GM12878 (cell line): ENCODE measurements around the gene SIK3. TPM values are rescaled to one million over a fixed set of nuclear protein-coding genes. Genes with fewer than 3 reads are reported as not detected.

Experiments used
- ATAC-seq: fragments of 200-7000 bp; cut with Tn5 transposase; 3 replicates; pipeline ENCODE4 v1.9.1; 2020; ENCODE audit warnings: mild to moderate bottlenecking, moderate library complexity
- BruUV-seq: library from RNA; stranded (reverse); fragments of 400-500 nt; replicated peaks from 2 replicates; lab custom pipeline; 2021; lab: Mats Ljungman, UMichigan
- CTCF ChIA-PET: fragments of 300-600 bp; sonication (Branson Sonifier 250); formaldehyde crosslinking; extraction: SDS; loops from one replicate; lab custom pipeline; 2021; ENCODE audit warnings: inconsistent platforms; lab: Yijun Ruan, JAX
- POLR2A ChIA-PET: fragments of 350-600 bp; formaldehyde crosslinking; extraction: SDS; loops from one replicate; lab custom pipeline; 2021; ENCODE audit warnings: inconsistent platforms; lab: Charles Lee
- RAD21 ChIA-PET: fragments of 300-600 bp; sonication (Branson Sonifier 250); formaldehyde crosslinking; loops from one replicate; lab custom pipeline; 2023; ENCODE audit warnings: antibody characterized with exemption; ENCODE audit not compliant: unreplicated experiment; lab: Charles Lee
- SMC1A ChIA-PET: fragments of 300-600 bp; sonication (Branson Sonifier 250); formaldehyde crosslinking; loops from one replicate; lab custom pipeline; 2023; ENCODE audit not compliant: unreplicated experiment, uncharacterized antibody; lab: Charles Lee
- DNase-seq: peaks from one replicate; pipeline ENCODE4 v3.0.0-alpha.2; 2011; ENCODE audit warnings: low read depth, low spot score
- FAIRE-seq: peaks from 3 replicates; lab custom pipeline; 2011; peaks lifted over from hg19 to GRCh38; lab: Jason Lieb, UNC
- H2AFZ ChIP-seq: 2 replicates; pipeline ENCODE4 v1.6.0; 2011; ENCODE audit warnings: low read depth, low read length, control low read depth; ENCODE audit not compliant: control insufficient read depth
- H3K27ac ChIP-seq: 2 replicates; pipeline ENCODE4 v1.5.1; 2011; ENCODE audit warnings: control low read depth; ENCODE audit not compliant: control insufficient read depth, insufficient read depth
- H3K27me3 ChIP-seq, 2 experiments: replicated peaks in 1 of 2; 2 replicates each; pipeline versions ENCODE4 v1.6.0 to v1.6.1; 2011; ENCODE audit warnings: low read length in 1 of 2; ENCODE audit not compliant: control insufficient read depth in 2 of 2, insufficient read depth in 2 of 2
- H3K36me3 ChIP-seq, 2 experiments: 2 replicates each; pipeline ENCODE4 v1.5.1; 2011; ENCODE audit warnings: low read length in 1 of 2; ENCODE audit not compliant: control insufficient read depth in 2 of 2, insufficient read depth in 2 of 2
- H3K4me1 ChIP-seq: 2 replicates; pipeline ENCODE4 v1.6.1; 2011; ENCODE audit warnings: mild to moderate bottlenecking, low read length, moderate library complexity, mixed read lengths; ENCODE audit not compliant: control insufficient read depth, insufficient read depth
- H3K4me2 ChIP-seq: 2 replicates; pipeline ENCODE4 v1.6.0; 2011; ENCODE audit warnings: control low read depth; ENCODE audit not compliant: control insufficient read depth, insufficient read depth
- H3K4me3 ChIP-seq: fragments of 200-600 bp; sonication (generic); 2 replicates; pipeline ENCODE4 v1.5.1; 2016
- H3K79me2 ChIP-seq: 2 replicates; pipeline ENCODE4 v1.6.0; 2011; ENCODE audit warnings: low read length; ENCODE audit not compliant: control insufficient read depth, insufficient read depth
- H3K9ac ChIP-seq: 2 replicates; pipeline ENCODE4 v1.8.0; 2011; ENCODE audit warnings: low read length, control low read depth, mixed read lengths; ENCODE audit not compliant: control insufficient read depth, insufficient read depth
- H3K9me3 ChIP-seq: replicated peaks from 3 replicates; pipeline ENCODE4 v1.5.1; 2011; ENCODE audit warnings: mild to moderate bottlenecking, low read length; ENCODE audit not compliant: control insufficient read depth, insufficient read depth
- H4K20me1 ChIP-seq: 2 replicates; pipeline ENCODE4 v1.6.0; 2011; ENCODE audit not compliant: control insufficient read depth, insufficient read depth
- BRCA1 ChIP-seq: IDR thresholded peaks from 2 replicates; pipeline ENCODE4 v1.6.1; 2011; ENCODE audit warnings: low read depth, low read length, improper control_type of control experiment
- EZH2 ChIP-seq: IDR thresholded peaks from 2 replicates; pipeline ENCODE4 v1.6.1; 2012; ENCODE audit warnings: low read depth, mild to moderate bottlenecking, control low read depth, inconsistent platforms, low read length, borderline replicate concordance; ENCODE audit not compliant: control insufficient read depth
- HDAC2 ChIP-seq: fragments of 200-600 bp; sonication (generic); IDR thresholded peaks from 2 replicates; pipeline ENCODE4 v1.6.1; 2017
- KLF5 ChIP-seq: fragments of 450-650 bp; IDR thresholded peaks from 2 replicates; pipeline ENCODE4 v1.6.1; 2014; ENCODE audit warnings: mild to moderate bottlenecking; ENCODE audit not compliant: partially characterized antibody
- NBN ChIP-seq: fragments of 450-650 bp; IDR thresholded peaks from 2 replicates; pipeline ENCODE4 v1.6.1; 2016
- RAD51 ChIP-seq: fragments of 450-650 bp; IDR thresholded peaks from 2 replicates; pipeline ENCODE4 v1.6.1; 2016; ENCODE audit warnings: moderate library complexity, mild to moderate bottlenecking, inconsistent platforms
- USF2 ChIP-seq: IDR thresholded peaks from 2 replicates; pipeline ENCODE4 v1.6.1; 2011; ENCODE audit warnings: low read depth, low read length, improper control_type of control experiment, borderline replicate concordance
- WGBS: methylation state at CpG from one replicate; pipeline ENCODE4 v1.1.6; 2016; ENCODE audit warnings: low lambda C conversion rate; ENCODE audit not compliant: insufficient replicate concordance, insufficient coverage; ENCODE audit errors: missing lambda C conversion rate; 5-methylcytosine and 5-hydroxymethylcytosine counted together
- in situ Hi-C: fragments of 300-500 bp; cut with MboI; formaldehyde crosslinking; loops from 9 replicates; pipeline ENCODE4 v1.14.3; 2018; ENCODE audit warnings: mixed read lengths
- intact Hi-C: fragments of 100-400 bp; cut with micrococcal nuclease; formaldehyde crosslinking; loops from one replicate; pipeline ENCODE4 v1.14.2; 2022; ENCODE audit not compliant: unreplicated experiment
- polyA plus RNA-seq, 11 experiments: library from polyadenylated mRNA; depleted of rRNA in 4 of 11; unstranded in 6 of 11; stranded (reverse) in 5 of 11; fragments of >200 nt; fragmentation: Nextera tagmentation in 4 of 11; fragmentation: Illumina TruSeq in 1 of 11; extraction: Ambion mirVana in 4 of 11; extraction: Trizol in 1 of 11; gene quantifications; 1 replicate in 1 of 11; 2 replicates in 10 of 11; pipeline versions ENCODE4 v1.2.1 to v1.2.3, GENCODE V29; 2011 to 2016; ENCODE audit warnings: inconsistent platforms in 2 of 11, missing spikeins in 2 of 11, low read depth in 1 of 11
- total RNA-seq, 4 experiments: library from RNA; depleted of rRNA in 3 of 4; stranded (reverse); fragments of >200 nt in 3 of 4; fragmentation: Illumina TruSeq in 1 of 4; extraction: Trizol in 1 of 4; gene quantifications; 2 replicates each; pipeline versions ENCODE4 v1.2.1 to v1.2.3, GENCODE V29; 2013 to 2021
- TF ChIP-seq, protein P1 (sequence below): IDR thresholded peaks from 2 replicates; pipeline ENCODE4 v1.6.1; 2011; ENCODE audit warnings: borderline replicate concordance, low read depth, mild to moderate bottlenecking, moderate library complexity, mixed read lengths, low read length; ENCODE audit not compliant: insufficient read depth; ENCODE audit errors: extremely low read length
- TF ChIP-seq, protein P2 (sequence below): fragments of 450-650 bp; IDR thresholded peaks from 2 replicates; pipeline ENCODE4 v1.6.1; 2017; ENCODE audit warnings: mild to moderate bottlenecking, moderate library complexity

The SIK3 gene
- total and polyA plus RNA-seq, 10 of the 15 experiments (the other 5 are each of a cell fraction or from before 2014, with no cell fraction given): 2.5 to 31.9 (median 11.1) TPM

- DNase-seq (no peak), ATAC-seq (no peak)
- intact Hi-C loops: no loop called here
- H4K20me1 ChIP-seq: no peaks in the 10 kb centered on the region
- H3K27me3 ChIP-seq: no peaks in the 10 kb centered on the region
- ChIA-PET CTCF (interaction anchor here (2.9 to 3.2 kb wide), 2 partner anchors 12 to 33 kb away, joined by 10 to 17 read pairs; partner anchors contain the start of gene APOA5), SMC1A (interaction anchor here (1.1 kb wide), 1 partner anchor 150 kb away, joined by 3 read pairs; no protein-coding TSS in a partner anchor), POLR2A (interaction anchor here (0.6 kb wide), 1 partner anchor 34 kb away, joined by 3 read pairs; no protein-coding TSS in a partner anchor)
- WGBS: 35% methylated on average over 13 of the region's 16 CpGs
- no peak within 1 kb of the TSS for H2AFZ ChIP-seq
- BruUV-seq: no TSS peak
- H3K4me2 ChIP-seq: no peak within 1 kb of the TSS
- H3K36me3 ChIP-seq: no peaks in the 10 kb centered on the region
- no peak within 1 kb of the TSS for H3K27ac ChIP-seq
- H3K4me1 ChIP-seq: no peaks in the 10 kb centered on the region
- TF ChIP-seq HDAC2: no peak
- TF ChIP-seq, all 136 proteins: peak for 0
- Histone ChIP-seq H3K9me3 (no peaks in the 10 kb centered on the region), H3K9ac (no peak within 1 kb of the TSS), H3K4me3 (no peak within 1 kb of the TSS), H3K79me2 (no peaks in the 10 kb centered on the region)
- in situ Hi-C loops: no loop called here
- no peak for FAIRE-seq
- RAD21 ChIA-PET: no interaction called here
Measured at GRCh38 chr11:116823031-116823843, 275.0 kb downstream of the SIK3 start, which contains the start of gene APOA4. APOA4 (minus strand) TSS chr11:116823304; CDS start chr11:116823191, 113 bp downstream.

DNA sequence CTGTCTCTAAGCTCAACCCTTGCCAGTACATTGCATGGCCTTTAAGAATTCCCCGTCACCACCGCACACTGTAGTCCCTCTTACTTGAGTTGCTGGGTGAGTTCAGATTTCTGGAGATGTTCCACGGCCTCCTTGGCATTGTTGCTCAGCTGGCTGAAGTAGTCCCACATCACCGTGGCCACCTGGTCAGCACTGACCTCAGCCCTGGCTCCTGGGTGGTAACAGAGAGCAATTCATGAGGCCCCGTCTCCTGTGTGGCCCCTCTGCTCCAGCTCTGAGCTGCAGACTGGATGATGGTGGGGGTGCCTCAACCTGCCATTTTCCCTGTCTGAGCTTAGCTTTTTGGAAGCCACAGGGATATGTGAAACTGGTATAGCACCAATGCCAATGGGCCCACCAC, 275.7 kb downstream of the SIK3 start:
- Histone ChIP-seq H3K4me2 (no peak overlapping the region), H4K20me1 (no peaks in the 10 kb centered on the region), H3K4me3 (no peak overlapping the region), H2AFZ (no peak overlapping the region), H3K36me3 (no peaks in the 10 kb centered on the region), H3K27ac (no peak overlapping the region), H3K4me1 (no peaks in the 10 kb centered on the region), H3K79me2 (no peaks in the 10 kb centered on the region), H3K27me3 (no peaks in the 10 kb centered on the region), H3K9ac (no peak overlapping the region), H3K9me3 (no peaks in the 10 kb centered on the region)
- RAD21 ChIA-PET: no interaction called here
- DNase-seq: no peak
- CTCF ChIA-PET: interaction anchor here (2.9 to 3.2 kb wide), 2 partner anchors 13 to 32 kb away, joined by 10 to 17 read pairs; partner anchors contain the start of gene APOA5
- intact Hi-C loops: no loop called here
- no peak for FAIRE-seq
- in situ Hi-C loops: no loop called here
- ATAC-seq: no peak
- BruUV-seq: no TSS peak
- POLR2A ChIA-PET: interaction anchor here (0.6 kb wide), 1 partner anchor 34 kb away, joined by 3 read pairs; no protein-coding TSS in a partner anchor
- WGBS: 28% methylated on average over 5 of the region's 5 CpGs
- SMC1A ChIA-PET: interaction anchor here (1.1 to 1.4 kb wide), 2 partner anchors 31 to 150 kb away, joined by 3 read pairs; no protein-coding TSS in a partner anchor
- TF ChIP-seq BRCA1 (no peak), NBN (no peak), KLF5 (no peak), EZH2 (no peak), USF2 (no peak), RAD51 (no peak)
- TF ChIP-seq, protein P1, sequence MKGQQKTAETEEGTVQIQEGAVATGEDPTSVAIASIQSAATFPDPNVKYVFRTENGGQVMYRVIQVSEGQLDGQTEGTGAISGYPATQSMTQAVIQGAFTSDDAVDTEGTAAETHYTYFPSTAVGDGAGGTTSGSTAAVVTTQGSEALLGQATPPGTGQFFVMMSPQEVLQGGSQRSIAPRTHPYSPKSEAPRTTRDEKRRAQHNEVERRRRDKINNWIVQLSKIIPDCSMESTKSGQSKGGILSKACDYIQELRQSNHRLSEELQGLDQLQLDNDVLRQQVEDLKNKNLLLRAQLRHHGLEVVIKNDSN: no peak
- TF ChIP-seq, protein P2, sequence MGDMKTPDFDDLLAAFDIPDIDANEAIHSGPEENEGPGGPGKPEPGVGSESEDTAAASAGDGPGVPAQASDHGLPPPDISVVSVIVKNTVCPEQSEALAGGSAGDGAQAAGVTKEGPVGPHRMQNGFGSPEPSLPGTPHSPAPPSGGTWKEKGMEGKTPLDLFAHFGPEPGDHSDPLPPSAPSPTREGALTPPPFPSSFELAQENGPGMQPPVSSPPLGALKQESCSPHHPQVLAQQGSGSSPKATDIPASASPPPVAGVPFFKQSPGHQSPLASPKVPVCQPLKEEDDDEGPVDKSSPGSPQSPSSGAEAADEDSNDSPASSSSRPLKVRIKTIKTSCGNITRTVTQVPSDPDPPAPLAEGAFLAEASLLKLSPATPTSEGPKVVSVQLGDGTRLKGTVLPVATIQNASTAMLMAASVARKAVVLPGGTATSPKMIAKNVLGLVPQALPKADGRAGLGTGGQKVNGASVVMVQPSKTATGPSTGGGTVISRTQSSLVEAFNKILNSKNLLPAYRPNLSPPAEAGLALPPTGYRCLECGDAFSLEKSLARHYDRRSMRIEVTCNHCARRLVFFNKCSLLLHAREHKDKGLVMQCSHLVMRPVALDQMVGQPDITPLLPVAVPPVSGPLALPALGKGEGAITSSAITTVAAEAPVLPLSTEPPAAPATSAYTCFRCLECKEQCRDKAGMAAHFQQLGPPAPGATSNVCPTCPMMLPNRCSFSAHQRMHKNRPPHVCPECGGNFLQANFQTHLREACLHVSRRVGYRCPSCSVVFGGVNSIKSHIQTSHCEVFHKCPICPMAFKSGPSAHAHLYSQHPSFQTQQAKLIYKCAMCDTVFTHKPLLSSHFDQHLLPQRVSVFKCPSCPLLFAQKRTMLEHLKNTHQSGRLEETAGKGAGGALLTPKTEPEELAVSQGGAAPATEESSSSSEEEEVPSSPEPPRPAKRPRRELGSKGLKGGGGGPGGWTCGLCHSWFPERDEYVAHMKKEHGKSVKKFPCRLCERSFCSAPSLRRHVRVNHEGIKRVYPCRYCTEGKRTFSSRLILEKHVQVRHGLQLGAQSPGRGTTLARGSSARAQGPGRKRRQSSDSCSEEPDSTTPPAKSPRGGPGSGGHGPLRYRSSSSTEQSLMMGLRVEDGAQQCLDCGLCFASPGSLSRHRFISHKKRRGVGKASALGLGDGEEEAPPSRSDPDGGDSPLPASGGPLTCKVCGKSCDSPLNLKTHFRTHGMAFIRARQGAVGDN: no peak
